ENCODE results near the gene KNOP1. TPM values are rescaled to one million over a fixed set of nuclear protein-coding genes. Genes with fewer than 3 reads are reported as not detected.

KNOP1 gene, protein sequence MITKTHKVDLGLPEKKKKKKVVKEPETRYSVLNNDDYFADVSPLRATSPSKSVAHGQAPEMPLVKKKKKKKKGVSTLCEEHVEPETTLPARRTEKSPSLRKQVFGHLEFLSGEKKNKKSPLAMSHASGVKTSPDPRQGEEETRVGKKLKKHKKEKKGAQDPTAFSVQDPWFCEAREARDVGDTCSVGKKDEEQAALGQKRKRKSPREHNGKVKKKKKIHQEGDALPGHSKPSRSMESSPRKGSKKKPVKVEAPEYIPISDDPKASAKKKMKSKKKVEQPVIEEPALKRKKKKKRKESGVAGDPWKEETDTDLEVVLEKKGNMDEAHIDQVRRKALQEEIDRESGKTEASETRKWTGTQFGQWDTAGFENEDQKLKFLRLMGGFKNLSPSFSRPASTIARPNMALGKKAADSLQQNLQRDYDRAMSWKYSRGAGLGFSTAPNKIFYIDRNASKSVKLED
- 10 to 100 TPM in 3 of 4 donors, 1 to 10 TPM in 1; 5.7 to 19.4 (median 13.8) TPM for total RNA-seq

DNA sequence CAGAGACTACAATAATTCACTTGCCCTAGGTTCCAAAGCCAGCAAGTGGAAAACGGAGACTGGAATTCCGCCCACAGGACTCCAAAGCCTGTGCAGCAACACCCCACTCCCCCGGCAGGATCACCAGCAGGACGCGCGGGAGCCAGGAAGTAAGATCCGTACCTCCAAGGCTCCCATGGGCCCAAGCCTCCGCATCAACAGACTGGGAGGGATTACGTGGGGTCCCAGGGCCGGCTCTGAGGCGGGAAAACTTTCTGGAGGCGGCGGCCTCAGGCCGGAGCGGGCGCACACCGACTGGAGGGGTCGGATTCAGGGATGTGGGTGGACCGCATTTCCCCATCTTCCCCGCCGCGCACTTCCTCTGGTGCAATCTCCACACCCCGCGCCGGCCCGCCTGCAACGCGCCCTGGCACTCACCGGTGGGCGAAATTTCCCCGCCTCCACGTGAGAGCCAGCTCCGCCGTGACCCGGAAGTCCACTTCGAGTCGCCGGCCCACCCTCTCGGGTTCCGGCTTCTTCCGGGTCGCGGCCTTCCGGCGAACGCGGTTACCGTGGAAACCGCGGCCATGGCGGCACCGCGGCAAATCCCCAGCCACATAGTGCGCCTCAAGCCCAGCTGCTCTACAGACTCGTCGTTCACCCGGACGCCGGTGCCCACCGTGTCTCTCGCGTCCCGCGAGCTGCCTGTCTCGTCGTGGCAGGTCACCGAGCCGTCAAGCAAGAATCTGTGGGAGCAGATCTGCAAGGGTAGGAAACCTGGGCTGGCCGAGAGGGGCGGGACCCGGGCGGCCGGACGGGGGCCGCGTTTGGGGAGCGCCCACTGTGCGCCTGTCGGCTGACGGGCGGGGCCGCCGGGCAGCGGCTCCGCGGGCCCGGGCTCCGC is at the start of gene KNOP1, which contains the start of gene IQCK:
TSS of gene KNOP1 (minus strand) at position 487 of the 883 bp plus-strand sequence. CDS start 3,192 bp downstream, outside the sequence.
TSS of gene IQCK (plus strand) at position 531 of the 883 bp plus-strand sequence. CDS start at position 567, 36 bp downstream.
- TF ChIP-seq, protein P1, sequence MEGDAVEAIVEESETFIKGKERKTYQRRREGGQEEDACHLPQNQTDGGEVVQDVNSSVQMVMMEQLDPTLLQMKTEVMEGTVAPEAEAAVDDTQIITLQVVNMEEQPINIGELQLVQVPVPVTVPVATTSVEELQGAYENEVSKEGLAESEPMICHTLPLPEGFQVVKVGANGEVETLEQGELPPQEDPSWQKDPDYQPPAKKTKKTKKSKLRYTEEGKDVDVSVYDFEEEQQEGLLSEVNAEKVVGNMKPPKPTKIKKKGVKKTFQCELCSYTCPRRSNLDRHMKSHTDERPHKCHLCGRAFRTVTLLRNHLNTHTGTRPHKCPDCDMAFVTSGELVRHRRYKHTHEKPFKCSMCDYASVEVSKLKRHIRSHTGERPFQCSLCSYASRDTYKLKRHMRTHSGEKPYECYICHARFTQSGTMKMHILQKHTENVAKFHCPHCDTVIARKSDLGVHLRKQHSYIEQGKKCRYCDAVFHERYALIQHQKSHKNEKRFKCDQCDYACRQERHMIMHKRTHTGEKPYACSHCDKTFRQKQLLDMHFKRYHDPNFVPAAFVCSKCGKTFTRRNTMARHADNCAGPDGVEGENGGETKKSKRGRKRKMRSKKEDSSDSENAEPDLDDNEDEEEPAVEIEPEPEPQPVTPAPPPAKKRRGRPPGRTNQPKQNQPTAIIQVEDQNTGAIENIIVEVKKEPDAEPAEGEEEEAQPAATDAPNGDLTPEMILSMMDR (IDR thresholded peaks at IDR 0.05; ENCODE audit: low read depth), result no peak

DNA sequence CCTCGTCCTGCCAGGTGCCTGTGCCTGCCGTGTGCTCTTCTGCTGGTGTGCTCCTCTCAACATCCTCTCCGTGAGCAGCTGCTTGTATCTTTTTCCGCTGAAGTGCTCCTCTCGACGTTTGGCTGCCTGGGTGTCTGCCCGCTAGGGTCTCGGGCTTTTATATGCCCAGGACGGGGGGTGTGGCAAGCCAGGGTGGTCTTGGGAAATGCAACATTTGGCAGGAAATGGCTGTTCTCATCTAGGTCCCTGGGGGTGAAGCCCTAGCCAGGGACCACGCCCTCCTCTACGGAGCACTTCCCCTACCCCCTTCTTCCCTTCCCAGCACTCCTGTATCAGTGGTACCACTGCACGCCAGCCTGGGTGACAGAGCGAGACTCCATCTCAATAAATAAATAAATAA is 49.5 kb upstream of the KNOP1 start:
- TF ChIP-seq, protein P1 (IDR thresholded peaks at IDR 0.05; ENCODE audit: low read depth), result no peak

DNA sequence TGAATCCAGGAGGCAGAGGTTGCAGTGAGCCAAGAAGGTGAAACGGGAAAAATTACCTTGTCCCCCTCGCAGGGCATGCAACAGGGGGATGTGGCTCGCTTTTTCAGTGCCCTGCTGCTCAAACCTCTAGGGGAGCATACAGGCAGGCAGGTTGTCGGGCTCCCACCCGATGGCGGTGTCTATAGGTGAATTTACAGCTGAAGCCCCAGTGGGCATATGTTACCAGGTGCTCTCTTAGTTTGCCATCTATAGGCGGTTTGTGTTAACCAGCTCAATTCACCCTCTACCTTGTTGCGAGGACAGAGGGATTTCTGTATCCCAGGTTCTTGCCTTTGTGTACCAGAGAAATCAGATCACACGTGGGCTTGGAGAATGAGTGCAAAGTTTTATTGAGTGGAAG is 49.0 kb upstream of the KNOP1 start:
- TF ChIP-seq, protein P1 (IDR thresholded peaks at IDR 0.05; ENCODE audit: low read depth), result no peak

DNA sequence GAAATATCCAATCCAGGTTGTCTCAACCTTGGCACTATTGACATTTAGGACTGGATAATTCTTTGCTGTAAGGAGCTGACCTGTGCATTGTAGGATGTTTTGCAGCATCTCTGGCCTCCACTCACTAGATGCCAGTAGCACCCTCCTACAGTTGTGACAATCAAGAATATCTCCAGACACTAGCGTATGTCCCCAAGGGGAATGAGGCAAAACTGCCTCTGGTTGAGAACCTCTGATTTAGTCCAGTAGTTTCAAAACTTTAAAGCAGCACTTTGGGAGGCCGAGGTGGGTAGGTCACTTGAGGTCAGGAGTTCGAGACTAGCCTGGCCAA is 48.5 kb upstream of the KNOP1 start:
- TF ChIP-seq, protein P1 (IDR thresholded peaks at IDR 0.05; ENCODE audit: low read depth), result no peak

DNA sequence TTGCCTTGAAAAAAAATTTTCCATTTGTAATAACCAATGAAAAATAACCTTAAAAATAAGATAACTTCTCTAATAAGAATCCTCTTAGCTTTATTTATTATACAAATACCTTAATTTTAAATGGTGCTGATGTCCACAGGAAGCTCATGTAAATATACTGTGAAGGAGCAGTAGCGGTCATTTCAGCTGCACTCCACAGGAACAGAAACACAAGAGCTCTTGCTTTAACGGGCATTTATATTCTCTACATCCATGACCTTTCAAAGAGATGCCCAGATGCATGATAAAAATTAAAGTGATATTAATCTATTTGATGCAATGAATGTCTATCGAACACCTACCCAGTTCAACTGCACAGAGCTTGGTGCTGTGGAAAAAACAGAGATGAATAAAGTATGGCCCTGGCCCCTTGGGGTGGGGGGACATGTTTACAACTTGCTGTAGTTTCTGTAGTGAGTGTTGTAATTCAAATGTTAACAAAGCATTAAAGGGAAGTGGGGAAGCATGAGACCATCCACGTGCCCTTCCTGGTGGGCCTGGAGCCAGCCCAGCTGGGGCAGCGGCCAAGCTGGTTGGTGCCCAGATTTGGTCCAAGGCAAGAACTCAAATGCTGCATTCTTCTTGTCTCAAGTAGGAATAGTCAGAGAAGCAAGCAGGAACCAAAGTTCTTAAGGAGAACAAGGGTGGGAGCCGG is 48.0 kb upstream of the KNOP1 start:
- TF ChIP-seq, protein P1 (IDR thresholded peaks at IDR 0.05; ENCODE audit: low read depth), result no peak

DNA sequence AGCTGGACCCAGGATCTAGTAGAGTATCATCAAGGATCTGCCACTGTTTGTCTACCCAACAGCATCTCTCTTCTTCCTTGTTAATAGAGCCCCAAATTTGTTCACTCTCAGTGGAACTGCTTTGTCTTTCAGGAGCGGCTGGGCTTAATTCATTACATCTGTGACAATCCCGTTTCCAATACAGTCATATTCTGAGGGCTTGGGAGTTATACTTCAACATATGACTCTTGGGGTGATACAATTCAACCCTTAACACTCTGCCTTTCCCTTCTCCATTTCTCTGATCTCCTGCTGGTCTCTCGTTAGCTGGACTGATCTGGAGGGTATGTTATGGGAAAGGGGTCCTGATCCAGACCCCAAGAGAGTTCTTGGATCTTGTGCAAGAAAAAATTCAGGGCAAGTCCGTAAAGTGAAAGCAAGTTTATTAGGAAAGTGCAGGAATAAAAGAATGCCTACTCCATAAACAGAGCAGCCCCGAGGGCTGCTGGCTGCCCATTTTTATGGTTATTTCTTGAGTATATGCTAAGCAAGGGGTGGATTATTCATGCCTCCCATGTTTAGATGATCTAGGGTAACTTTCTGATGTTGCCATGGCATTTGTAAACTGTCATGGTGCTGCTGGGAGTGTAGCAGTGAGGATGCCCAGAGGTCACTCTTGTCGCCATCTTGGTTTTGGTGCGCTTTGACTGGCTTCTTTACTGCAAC is 42.5 kb upstream of the KNOP1 start:
- TF ChIP-seq, protein P1 (IDR thresholded peaks at IDR 0.05; ENCODE audit: low read depth), result no peak
